Measurements from ENCODE around the gene SHB.

The SHB gene

DNA sequence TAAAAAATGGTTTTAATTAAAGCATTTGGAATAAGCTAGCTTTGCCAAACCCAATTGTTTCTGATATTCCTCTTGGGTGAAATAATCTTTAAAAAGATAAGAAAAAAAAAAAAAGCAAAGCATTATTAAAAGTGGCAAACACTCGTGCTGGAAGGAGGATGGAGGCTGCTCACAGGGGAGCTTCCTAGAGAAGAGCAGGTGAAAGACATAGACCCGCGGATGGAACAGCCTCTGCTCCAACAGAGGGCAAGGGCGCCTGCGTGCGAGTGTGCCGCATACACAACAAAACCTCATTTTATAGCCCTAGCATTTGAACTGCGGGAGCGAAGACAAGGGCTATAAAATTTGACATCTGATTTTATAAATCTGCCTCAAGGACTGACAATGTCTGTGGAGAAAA, 131.7 kb downstream of the SHB start:
- no peak overlapping the region for H3K4me3 ChIP-seq (ENCODE audit: low read depth, low read length)
- ChIA-PET CTCF (interaction anchor here (0.6 to 2.7 kb wide), 5 partner anchors 11 to 223 kb away, joined by 3 to 8 read pairs (median 3); no protein-coding TSS in a partner anchor), POLR2A (interaction anchor here (0.7 kb wide), 1 partner anchor 13 kb away, joined by 4 read pairs; no protein-coding TSS in a partner anchor)
- H3K4me1 ChIP-seq (ENCODE audit: control insufficient read depth, insufficient read depth, low read length): peaks cover 4% of the 10 kb centered on the region
- TF ChIP-seq ZNF350 (tag by site-specific recombination; IDR thresholded peaks at IDR 0.05) (no peak), ZNF341 (tag by site-specific recombination; IDR thresholded peaks at IDR 0.05; ENCODE audit: low read depth) (peak; percentile 93), ZNF335 (tag by site-specific recombination; conservative IDR thresholded peaks at IDR 0.05) (peak; percentile 63), ZNF404 (tag by site-specific recombination; IDR thresholded peaks at IDR 0.05) (no peak), ZNF837 (tag by site-specific recombination; IDR thresholded peaks at IDR 0.05) (no peak), ZSCAN30 (tag by site-specific recombination; IDR thresholded peaks at IDR 0.05) (no peak), ZNF544 (tag by site-specific recombination; IDR thresholded peaks at IDR 0.05) (no peak), FEZF1 (tag by site-specific recombination; IDR thresholded peaks at IDR 0.05) (0 out of 2 replicates have a peak, but pooled peaks have one; percentile 14)
- TF ChIP-seq, protein P1, sequence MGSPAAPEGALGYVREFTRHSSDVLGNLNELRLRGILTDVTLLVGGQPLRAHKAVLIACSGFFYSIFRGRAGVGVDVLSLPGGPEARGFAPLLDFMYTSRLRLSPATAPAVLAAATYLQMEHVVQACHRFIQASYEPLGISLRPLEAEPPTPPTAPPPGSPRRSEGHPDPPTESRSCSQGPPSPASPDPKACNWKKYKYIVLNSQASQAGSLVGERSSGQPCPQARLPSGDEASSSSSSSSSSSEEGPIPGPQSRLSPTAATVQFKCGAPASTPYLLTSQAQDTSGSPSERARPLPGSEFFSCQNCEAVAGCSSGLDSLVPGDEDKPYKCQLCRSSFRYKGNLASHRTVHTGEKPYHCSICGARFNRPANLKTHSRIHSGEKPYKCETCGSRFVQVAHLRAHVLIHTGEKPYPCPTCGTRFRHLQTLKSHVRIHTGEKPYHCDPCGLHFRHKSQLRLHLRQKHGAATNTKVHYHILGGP (tag by site-specific recombination; IDR thresholded peaks at IDR 0.05): no peak
- TF ChIP-seq, protein P2, sequence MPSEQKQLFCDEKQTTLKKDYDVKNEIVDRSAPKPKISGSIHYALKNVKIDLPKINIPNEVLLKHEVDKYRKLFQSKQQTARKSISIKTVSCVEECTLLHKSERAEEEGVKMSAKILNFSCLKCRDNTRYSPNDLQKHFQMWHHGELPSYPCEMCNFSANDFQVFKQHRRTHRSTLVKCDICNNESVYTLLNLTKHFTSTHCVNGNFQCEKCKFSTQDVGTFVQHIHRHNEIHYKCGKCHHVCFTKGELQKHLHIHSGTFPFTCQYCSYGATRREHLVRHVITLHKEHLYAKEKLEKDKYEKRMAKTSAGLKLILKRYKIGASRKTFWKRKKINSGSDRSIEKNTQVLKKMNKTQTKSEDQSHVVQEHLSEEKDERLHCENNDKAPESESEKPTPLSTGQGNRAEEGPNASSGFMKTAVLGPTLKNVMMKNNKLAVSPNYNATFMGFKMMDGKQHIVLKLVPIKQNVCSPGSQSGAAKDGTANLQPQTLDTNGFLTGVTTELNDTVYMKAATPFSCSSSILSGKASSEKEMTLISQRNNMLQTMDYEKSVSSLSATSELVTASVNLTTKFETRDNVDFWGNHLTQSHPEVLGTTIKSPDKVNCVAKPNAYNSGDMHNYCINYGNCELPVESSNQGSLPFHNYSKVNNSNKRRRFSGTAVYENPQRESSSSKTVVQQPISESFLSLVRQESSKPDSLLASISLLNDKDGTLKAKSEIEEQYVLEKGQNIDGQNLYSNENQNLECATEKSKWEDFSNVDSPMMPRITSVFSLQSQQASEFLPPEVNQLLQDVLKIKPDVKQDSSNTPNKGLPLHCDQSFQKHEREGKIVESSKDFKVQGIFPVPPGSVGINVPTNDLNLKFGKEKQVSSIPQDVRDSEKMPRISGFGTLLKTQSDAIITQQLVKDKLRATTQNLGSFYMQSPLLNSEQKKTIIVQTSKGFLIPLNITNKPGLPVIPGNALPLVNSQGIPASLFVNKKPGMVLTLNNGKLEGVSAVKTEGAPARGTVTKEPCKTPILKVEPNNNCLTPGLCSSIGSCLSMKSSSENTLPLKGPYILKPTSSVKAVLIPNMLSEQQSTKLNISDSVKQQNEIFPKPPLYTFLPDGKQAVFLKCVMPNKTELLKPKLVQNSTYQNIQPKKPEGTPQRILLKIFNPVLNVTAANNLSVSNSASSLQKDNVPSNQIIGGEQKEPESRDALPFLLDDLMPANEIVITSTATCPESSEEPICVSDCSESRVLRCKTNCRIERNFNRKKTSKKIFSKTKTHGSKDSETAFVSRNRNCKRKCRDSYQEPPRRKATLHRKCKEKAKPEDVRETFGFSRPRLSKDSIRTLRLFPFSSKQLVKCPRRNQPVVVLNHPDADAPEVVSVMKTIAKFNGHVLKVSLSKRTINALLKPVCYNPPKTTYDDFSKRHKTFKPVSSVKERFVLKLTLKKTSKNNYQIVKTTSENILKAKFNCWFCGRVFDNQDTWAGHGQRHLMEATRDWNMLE (tag by site-specific recombination; conservative IDR thresholded peaks at IDR 0.05; ENCODE audit: low read depth): no peak
- no peak overlapping the region for H3K27ac ChIP-seq (ENCODE audit: extremely low read depth, low read depth, low read length)
- H3K9me3 ChIP-seq (ENCODE audit: control insufficient read depth, insufficient read depth, low read depth, low read length): no peaks in the 10 kb centered on the region
- peaks cover 0 to 49% of the 10 kb centered on the region in 2 experiments; a peak in 1 of 3 replicates for H3K36me3 ChIP-seq (ENCODE audit: control insufficient read depth in 2 of 2, insufficient read depth in 1 of 2, low read length in 2 of 2)

DNA sequence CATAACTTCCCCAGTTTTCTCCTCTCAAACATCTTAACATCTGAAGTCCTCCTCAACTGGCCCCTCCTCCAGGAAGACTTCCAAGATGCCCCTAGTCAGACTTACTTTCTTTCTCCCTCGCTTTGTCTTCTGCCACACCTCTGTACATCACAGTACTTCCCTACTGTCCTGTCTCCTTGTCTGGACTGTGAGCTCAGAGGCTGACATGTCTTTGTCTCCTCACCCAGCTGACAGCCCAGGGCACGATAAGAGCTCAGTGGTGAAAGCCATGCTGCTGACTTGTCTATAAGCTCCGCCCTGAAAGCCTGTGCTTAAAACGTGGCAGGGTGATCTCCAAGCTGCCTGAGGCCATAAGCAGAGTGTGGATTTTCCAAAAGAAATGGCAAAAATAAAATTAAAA, 132.1 kb downstream of the SHB start:
- ChIA-PET CTCF (interaction anchor here (0.6 to 2.7 kb wide), 4 partner anchors 10 to 151 kb away, joined by 3 to 8 read pairs (median 6); no protein-coding TSS in a partner anchor), POLR2A (interaction anchor here (0.7 kb wide), 1 partner anchor 14 kb away, joined by 4 read pairs; no protein-coding TSS in a partner anchor)
- Histone ChIP-seq H3K9me3 (ENCODE audit: control insufficient read depth, insufficient read depth, low read depth, low read length) (no peaks in the 10 kb centered on the region), H3K36me3 (ENCODE audit: control insufficient read depth in 2 of 2, insufficient read depth in 1 of 2, low read length in 2 of 2) (peaks cover 0 to 45% of the 10 kb centered on the region in 2 experiments; a peak in 1 of 3 replicates), H3K4me1 (ENCODE audit: control insufficient read depth, insufficient read depth, low read length) (peaks cover 4% of the 10 kb centered on the region), H3K27ac (ENCODE audit: extremely low read depth, low read depth, low read length) (no peak overlapping the region), H3K4me3 (ENCODE audit: low read depth, low read length) (no peak overlapping the region)
- TF ChIP-seq GLI2 (tag by site-specific recombination; IDR thresholded peaks at IDR 0.05; ENCODE audit: borderline replicate concordance, low read depth) (no peak), ZNF324 (tag by site-specific recombination; IDR thresholded peaks at IDR 0.05) (no peak), ZNF48 (tag by site-specific recombination; IDR thresholded peaks at IDR 0.05) (no peak)

DNA sequence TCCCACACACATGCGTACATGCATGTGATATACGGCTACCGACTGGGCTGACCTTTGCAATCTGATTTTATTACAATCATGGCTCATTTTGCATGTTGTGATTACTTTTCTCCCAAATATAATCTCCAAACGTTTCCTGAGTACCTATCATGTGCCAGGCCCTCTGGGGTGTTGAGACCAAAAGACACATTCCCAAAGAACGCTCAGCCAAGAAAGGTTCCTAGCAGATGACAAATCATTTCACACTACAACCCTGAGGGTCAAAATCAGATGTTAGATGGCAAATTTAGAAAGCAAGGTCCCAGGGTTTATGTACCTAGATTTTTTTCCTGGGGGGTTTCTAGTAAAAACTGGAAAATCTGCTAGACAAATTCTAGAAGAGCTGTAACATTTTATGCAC, 132.7 kb downstream of the SHB start:
- peaks cover 4% of the 10 kb centered on the region for H3K4me1 ChIP-seq (ENCODE audit: control insufficient read depth, insufficient read depth, low read length)
- ChIA-PET POLR2A (no interaction called here), CTCF (interaction anchor here (0.7 to 2.7 kb wide), 2 partner anchors 88 to 152 kb away, joined by 3 to 8 read pairs; no protein-coding TSS in a partner anchor)
- peaks cover 0 to 39% of the 10 kb centered on the region in 2 experiments; a peak in 1 of 3 replicates for H3K36me3 ChIP-seq (ENCODE audit: control insufficient read depth in 2 of 2, insufficient read depth in 1 of 2, low read length in 2 of 2)
- no peaks in the 10 kb centered on the region for H3K9me3 ChIP-seq (ENCODE audit: control insufficient read depth, insufficient read depth, low read depth, low read length)
- no peak overlapping the region for H3K27ac ChIP-seq (ENCODE audit: extremely low read depth, low read depth, low read length)
- H3K4me3 ChIP-seq (ENCODE audit: low read depth, low read length): no peak overlapping the region
- TF ChIP-seq ZNF585B (tag by site-specific recombination; IDR thresholded peaks at IDR 0.05) (no peak), ZNF248 (tag by site-specific recombination; IDR thresholded peaks at IDR 0.05) (no peak), SP3 (tag by site-specific recombination; IDR thresholded peaks at IDR 0.05) (no peak), TRIM28 (IDR thresholded peaks at IDR 0.05; ENCODE audit: borderline replicate concordance, low read length) (no peak), ZNF510 (tag by site-specific recombination; IDR thresholded peaks at IDR 0.05; ENCODE audit: insufficient replicate concordance) (no peak), ZNF48 (tag by site-specific recombination; IDR thresholded peaks at IDR 0.05) (no peak), ZNF621 (tag by site-specific recombination; IDR thresholded peaks at IDR 0.05) (no peak)
- TF ChIP-seq, protein P3, sequence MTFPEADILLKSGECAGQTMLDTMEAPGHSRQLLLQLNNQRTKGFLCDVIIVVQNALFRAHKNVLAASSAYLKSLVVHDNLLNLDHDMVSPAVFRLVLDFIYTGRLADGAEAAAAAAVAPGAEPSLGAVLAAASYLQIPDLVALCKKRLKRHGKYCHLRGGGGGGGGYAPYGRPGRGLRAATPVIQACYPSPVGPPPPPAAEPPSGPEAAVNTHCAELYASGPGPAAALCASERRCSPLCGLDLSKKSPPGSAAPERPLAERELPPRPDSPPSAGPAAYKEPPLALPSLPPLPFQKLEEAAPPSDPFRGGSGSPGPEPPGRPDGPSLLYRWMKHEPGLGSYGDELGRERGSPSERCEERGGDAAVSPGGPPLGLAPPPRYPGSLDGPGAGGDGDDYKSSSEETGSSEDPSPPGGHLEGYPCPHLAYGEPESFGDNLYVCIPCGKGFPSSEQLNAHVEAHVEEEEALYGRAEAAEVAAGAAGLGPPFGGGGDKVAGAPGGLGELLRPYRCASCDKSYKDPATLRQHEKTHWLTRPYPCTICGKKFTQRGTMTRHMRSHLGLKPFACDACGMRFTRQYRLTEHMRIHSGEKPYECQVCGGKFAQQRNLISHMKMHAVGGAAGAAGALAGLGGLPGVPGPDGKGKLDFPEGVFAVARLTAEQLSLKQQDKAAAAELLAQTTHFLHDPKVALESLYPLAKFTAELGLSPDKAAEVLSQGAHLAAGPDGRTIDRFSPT (tag by site-specific recombination; IDR thresholded peaks at IDR 0.05): no peak
- TF ChIP-seq, protein P4, sequence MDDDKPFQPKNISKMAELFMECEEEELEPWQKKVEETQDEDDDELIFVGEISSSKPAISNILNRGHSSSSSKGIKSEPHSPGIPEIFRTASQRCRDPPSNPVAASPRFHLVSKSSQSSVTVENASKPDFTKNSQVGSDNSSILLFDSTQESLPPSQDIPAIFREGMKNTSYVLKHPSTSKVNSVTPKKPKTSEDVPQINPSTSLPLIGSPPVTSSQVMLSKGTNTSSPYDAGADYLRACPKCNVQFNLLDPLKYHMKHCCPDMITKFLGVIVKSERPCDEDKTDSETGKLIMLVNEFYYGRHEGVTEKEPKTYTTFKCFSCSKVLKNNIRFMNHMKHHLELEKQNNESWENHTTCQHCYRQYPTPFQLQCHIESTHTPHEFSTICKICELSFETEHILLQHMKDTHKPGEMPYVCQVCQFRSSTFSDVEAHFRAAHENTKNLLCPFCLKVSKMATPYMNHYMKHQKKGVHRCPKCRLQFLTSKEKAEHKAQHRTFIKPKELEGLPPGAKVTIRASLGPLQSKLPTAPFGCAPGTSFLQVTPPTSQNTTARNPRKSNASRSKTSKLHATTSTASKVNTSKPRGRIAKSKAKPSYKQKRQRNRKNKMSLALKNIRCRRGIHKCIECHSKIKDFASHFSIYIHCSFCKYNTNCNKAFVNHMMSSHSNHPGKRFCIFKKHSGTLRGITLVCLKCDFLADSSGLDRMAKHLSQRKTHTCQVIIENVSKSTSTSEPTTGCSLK (tag by site-specific recombination; IDR thresholded peaks at IDR 0.05): no peak
